HG02938 (cell line): Measurements from ENCODE around the gene WASHC3.
A peak's percentile ranks its signal among the peaks of the same experiment; 100 is the strongest.
"Not testable (repeated sequence)": the region's sequence is repeated elsewhere in the genome, so short reads cannot be mapped to it uniquely, and the experiment has no call there.

Source experiments
- ATAC-seq: cut with Tn5 transposase; IDR thresholded peaks from one replicate; pipeline ENCODE4 v1.9.1; 2021; ENCODE audit warnings: mild to moderate bottlenecking, moderate library complexity; ENCODE audit not compliant: unreplicated experiment

WASHC3 gene, protein sequence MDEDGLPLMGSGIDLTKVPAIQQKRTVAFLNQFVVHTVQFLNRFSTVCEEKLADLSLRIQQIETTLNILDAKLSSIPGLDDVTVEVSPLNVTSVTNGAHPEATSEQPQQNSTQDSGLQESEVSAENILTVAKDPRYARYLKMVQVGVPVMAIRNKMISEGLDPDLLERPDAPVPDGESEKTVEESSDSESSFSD

DNA sequence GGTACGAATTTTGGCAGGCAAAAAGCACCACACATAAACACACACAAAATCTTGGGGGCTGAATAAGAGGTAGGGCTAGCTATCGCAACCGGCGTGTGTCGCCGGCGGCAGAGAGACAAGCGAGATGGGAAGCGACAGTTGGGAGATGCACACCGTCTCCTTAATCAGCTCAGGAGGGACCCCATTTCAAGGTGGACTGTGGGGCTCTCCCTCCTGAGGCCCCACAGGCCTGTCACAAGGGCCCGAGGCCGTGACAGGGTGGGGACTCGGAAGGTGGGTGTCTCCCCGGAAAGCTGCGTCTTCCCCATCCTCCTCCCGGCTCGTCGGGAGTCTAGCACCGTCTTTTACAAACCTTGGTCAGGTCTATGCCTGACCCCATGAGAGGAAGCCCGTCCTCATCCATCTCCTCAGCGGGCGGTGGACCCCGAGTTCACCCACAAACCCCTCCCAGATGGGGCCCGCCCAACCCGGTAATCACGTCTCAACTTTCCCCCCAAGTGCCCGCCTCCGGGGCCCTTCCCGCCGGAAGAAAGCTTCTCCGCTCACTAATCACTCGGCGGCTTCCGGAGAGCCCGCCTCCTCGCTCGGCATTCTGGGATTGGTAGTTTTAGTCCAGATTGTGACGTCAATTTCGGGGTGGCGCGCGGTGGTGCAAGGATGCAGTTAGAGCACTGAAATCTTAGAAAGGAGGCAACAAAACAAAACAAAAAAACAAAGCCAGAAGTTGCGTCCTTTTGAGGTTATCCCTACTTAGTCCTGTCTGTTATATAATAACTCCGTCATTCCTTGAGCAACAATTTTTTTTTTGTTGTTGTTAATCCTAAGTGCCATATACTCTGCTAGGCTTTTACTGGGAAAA is at the start of gene WASHC3:
WASHC3 (minus strand) TSS at position 432 of the 859 bp plus-strand sequence; CDS start at position 403, 29 bp downstream.
- ATAC-seq, result peak; percentile 89

DNA sequence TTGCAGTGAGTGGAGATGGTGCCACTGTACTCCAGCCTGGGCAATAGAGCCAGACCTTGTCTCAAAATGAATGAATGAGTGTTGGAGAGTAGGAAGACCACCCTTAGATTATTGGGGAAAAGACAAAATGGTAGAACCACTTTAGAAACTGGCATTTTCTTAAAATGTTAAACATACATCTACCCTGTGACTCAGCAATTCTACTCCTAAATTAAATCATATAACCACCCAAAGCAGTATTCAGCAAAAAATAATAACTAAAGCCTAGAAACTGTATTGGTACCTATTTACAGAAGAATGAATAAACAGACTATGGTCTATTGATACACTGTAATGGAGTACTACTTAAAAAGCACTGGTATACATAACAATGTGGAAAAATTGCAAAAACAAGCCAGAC is 49.0 kb upstream of the WASHC3 start:
- no peak for ATAC-seq

DNA sequence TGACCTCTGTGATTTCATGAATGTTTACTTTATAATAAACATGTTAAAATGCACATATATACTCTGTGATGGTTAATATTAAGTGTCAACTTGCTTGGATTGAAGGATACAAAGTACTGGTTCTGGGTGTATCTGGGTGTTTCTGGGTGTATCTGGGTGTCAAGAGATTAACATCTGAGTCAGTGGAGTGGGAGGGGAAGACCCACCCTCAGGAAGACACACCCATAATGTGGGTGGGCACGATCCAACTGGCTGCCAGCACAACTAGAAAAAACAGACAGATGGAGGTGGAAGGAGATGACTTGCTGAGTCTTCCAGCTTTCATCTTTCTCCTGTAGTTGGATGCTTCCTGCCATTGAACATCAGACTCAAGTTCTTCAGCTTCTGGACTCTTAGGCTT is 46.2 kb upstream of the WASHC3 start:
- ATAC-seq, result no peak

DNA sequence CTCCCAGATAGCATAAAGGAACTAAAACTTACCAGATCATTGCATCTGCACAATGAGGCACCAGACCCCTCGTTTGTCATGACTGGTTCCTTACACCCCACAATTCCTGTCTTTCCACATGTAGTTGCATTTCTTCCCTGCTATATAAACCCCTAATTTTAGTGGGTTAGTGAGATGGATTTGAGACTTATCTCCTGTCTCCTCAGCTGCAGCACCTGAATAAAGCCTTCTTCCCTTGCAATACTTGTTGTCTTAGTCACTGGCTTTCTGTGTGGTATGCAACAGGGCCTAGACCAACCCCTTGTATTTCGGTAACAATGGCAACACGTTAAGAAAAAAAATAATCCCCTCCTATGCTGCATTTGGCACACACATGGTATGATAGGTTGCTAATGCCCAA is 45.1 kb upstream of the WASHC3 start:
- no peak for ATAC-seq

DNA sequence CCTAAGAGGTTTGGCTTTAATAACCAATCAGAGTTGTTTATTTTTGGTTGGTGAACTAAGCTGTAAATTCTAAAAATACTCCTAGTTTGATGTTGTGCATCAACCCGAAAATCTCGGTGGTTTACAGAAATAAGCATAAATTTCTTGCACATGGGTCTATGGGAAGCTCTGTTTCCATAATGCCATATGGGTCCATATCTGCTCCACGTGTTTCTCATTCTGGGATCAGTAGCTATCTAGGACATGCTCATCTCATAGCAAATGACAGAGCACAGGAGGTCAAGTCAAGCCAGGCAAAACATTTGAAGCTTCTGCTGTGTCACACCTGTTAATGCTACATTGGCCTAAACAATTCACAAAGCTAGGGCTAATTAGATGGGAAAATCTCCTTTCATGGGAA is 35.1 kb upstream of the WASHC3 start:
- no peak for ATAC-seq

DNA sequence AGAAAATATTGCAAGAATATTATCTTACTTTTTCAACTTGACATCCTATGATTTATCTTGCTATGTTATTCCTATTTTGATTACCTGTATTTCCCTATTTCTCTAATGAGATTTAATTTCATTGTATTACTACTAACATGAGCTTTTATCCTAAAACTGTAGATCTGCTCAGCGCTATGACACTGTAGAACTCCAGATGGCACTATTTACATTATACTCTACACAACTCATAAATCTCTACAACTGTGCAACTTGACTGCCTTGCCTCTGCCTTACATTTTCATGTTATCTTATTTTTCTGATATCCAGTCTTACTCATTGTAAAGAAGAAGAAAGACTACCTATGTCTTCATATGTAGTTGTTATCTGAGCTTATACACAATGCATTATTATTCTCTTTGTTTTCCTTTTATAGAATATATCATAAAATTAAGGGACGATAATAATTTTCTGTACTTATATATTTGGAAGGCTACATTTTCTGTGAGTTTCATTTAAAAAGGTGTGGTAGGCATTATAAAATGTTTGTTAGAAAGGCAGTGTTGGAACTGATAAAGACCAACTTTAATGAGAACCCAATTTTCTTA is 34.0 kb upstream of the WASHC3 start:
- no peak for ATAC-seq

DNA sequence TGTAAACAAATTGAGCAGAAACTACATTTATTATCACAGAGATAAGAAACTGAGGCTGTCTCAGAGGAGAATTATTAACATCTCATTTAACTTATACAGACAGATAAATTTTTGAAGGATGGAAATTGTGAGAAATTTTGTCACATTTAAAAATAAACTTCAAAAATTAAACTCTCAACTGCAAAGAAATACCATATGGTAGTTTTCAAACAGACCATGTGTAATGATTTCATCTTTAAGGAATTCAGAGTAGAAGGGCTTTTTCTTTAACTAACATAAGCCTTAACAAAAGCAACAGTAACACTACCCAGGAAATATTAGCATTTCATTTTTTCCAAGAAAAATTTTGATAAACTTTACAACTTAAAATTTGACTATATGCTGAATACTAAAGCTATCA is 31.5 kb upstream of the WASHC3 start:
- ATAC-seq, result no peak

DNA sequence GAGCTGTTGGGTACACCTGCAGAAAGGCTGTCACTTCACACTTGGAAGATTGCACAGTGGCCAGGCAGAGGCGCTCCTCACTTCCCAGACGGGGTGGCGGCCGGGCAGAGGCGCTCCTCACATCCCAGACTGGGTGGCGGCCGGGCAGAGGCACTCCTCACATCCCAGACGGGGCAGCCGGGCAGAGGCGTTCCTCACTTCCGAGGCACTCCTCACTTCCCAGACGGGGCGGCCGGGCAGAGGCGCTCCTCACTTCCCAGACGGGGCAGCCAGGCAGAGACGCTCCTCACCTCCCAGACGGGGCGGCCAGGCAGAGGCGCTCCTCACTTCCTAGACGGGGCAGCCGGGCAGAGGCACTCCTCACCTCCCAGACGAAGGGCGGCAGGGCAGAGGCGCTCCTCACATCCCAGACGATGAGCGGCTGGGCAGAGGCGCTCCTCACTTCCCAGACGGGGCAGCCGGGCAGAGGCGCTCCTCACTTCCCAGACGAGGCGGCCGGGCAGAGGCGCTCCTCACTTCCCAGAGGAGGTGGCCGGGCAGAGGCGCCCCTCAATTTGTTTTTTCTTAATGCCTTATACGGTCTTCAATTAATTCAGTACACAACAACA is 27.5 kb upstream of the WASHC3 start:
- ATAC-seq, result not testable (repeated sequence)

DNA sequence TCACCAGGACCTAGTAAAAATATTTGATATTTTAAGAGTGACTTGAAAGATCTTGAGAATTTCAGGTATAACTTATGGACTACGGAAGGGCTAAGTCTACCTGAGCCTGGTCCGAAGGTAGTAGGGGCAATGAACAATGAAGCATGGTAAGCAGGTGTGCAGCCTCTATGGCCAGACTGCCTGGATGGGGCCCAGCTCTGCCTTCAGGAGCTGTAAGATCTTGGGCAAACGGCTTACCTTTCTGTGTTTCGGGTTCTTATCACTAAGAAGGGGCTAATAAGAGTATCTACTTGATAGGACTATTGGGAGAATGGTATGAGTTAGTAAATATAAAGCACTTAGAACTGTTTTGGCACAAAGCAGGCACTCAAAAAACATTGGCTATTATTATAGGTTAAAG is 19.1 kb upstream of the WASHC3 start:
- no peak for ATAC-seq

DNA sequence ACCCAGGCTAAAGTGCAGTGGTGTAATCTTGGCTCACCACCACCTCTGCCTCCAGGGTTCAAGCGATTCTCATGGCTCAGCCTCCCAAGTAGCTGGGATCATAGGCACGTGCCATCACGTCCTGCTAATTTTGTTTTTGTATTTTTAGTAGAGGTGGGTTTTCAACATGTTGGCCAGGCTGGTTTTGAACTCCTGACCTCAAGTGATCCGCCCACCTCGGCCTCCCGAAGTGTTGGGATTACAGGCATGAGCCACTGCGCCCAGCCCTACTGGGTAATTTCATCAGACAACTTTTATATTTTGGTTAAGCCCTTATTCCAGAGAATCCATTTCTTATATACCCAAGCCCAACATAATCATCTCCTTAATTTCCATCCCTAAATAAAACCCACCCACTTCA is 10.3 kb upstream of the WASHC3 start:
- not testable (repeated sequence) for ATAC-seq

DNA sequence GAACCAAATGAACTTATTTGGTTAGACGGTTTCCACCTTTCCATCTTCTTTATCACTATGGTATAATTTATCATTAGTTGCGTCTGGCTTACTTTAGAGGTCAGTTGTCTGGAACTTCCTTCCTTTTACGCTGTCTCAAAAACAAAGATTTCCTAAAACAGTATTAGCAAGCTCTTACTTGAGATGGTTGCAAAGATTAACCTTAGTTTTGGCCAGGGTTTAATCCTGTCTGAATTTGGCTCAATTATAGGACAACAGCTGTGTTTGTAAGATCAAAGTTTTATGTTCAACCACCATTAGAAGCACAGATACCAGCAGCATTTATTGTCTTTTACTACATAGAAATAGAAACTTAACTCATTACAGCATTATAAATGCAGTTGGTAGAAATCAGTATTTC is 7.9 kb upstream of the WASHC3 start:
- no peak for ATAC-seq

DNA sequence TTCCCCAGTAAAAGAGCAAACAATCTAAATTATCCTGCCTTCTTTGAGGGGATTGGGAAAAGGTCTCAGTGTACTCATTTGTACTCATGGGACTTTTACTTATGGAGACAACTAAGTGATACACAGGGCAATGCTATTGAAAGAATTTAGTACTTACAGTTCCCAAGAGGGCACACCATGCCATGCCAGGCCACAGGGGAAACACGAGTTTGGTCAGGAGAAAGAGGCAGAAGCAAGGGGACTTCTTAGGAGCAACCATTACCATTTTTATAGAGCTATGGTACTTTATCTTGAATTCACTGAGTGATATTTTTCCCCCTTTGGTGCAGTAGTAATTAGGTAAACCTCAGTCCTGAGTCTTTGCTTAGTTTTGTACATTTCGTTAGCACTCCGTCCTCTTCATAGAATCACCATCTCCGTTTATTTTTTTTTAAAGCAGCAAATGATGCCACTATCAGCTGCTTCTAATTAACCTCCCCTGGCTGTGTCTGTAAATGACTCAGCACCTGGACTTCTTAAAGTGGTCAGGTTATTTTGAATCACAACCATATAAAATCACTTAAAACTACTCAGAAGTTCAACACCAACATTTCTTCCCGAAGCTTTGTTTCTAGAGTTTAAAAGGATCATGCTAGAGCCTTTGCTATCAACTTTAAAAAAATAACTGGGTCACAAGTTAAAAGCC is 5.9 kb upstream of the WASHC3 start:
- ATAC-seq, result no peak

DNA sequence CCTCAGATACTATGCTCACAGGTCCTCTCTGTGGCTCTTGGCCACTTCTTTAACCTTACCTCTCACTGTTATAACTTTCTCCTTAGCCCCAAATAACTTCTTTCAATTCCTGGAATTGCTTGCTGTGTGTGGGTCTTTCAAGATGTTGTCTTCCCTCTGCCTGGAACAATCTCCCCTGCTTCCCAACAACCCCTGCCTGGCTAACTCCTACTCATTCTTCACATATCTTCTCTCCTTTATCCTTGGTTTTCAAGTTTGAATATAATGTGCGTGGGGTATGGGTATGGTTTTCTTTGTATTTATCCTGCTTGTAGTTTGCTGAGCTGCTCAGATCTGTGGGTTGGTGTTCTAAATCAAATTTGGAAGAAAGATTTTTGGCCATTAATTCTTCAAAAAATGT is 2.7 kb upstream of the WASHC3 start:
- no peak for ATAC-seq

DNA sequence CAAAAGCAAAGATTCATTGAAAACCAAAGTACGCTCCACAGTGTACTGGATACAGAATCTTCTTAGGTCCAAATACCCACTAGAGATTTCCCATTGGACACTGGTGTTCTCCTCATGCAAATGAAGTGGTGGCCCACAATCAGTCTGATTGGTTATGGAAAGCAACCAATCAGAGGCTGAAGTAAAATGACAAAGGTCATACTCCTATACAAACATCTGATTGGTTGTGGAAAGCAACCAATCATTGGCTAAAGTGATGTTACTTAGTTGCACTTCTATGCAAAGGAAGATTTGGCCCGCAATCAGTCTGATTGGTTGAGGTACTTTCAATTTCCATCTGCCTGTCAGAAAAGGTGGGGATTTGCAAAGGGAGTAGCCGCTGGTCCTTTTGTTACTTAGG is 1.3 kb upstream of the WASHC3 start:
- no peak for ATAC-seq

DNA sequence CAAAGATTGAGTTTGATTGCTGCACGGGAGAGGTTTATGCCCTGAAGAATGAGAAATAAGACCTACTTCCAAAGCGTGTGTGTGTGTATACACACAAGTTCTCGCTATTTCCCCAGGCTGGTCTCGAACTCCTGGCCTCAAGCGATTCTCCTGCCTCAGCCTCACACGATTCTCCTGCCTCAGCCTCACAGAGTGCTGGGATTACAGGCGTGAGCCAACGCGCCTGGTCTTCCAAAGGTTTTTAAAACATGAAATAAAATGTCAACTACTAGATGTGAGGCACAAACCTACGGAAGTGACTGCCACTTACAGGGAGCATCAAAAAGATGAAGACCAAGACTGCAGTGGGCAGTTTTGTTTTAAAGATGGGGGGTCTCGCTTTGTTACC is 622 bp upstream of the WASHC3 start:
- ATAC-seq, result no peak

DNA sequence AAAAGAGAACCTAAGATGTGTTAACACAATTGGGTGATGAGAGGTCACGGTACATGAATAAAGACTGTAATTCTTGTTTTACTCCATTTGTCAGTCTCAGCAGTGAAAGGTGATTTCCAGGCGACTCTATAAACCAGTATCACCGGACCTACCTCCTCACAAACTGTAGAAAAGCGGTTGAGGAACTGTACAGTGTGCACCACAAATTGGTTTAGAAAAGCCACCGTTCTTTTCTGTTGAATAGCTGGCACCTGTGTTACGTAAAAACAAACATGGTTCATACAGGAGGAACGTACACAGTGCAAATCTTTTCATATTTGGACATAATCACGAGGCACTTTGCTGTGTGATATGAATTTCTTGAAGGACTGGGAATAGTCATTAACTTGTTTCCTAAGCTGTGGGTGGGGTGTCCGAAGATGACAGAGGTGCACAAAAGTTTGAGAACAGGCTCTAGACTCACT is 663 bp downstream of the WASHC3 start:
- peak; percentile 38 for ATAC-seq

DNA sequence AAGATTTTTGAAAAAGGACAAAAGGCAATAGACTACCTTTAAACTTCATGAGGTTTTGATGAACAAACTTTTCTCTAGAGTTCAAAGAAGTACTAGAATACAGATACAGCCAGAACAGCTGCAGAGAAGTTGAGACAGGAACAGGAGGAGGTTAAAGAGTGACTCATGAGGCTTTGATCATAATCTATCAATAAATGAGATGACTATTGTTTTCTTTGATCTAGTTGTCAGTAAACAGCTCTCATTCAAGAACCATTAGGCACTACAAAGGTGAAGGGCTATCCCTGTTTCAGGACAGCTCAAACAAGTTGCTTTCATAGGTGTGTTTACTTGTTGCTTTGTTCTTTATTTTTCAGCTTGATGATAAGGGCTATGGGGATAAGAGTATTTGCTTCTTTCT is 2.4 kb downstream of the WASHC3 start:
- ATAC-seq, result no peak

DNA sequence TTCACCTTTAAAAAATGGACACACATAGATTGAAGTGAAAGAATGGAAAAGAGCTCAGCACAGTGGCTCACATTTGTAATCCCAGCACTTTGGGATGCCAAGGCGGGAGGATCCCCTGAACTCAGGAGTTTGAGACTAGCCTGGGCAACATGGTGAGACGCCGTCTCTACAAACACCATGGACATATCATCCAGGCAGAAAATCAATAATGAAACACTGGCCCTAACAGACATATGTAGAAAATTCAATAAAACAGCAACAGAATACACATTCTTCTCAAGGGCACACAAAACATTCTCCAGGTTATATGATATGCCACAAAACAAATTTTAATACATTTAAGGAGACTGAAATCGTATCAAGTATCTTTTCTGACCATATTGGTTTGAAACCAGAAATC is 7.4 kb downstream of the WASHC3 start:
- no peak for ATAC-seq

DNA sequence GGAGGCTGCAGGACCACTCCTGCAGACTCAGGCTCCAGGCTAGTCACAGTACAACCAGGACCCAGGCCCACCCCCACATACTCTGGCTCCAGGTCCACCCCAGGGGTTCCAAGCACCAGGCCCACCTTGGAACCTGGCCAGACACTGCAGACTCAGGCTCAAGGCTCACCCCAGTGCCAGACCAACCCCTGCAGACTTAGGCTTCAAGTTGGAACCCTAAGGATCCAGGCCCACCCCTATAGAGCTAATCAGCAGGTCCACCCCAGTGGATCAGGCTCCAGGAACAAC is 8.8 kb downstream of the WASHC3 start:
- no peak for ATAC-seq

DNA sequence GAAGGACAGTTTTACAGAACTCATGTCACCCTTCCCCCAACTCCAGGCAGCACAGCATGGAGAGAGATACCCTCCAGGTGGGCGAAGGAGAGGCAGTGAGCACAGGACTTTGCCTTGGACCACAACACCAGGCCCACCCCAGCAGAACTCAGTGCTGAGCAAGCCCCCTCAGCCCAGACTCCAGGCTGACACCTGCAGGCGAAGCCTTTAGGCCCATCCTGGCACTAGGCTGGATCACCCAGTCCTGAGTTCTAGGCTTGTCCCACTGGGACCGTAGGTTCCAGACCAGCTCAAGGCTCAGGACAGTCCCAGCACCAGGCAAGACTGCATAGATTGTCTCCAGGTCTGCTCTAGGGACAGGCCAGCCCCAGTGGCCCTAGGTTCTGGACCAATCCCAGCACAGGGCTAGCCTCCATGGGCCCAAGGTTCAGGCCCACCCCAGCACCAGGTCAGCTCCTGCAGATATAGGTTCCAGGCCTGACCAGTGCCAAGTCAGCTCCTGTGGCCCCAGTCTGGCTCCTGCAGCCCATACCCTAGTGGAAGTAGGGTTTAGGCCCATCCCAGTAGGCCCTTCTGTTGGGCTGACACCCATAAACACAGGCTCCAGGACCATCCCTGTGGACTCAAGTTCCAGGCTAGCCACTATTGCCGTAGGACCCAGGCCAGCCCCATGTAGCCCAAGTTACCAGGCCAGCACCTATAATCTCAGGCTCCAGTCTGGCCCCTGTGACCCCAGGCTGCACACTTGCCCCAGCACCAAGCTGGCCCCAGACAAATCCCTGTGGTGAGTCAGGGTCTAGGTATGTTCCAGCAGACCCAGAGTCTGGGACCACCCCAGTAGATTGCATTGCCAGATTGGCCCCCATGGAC is 9.4 kb downstream of the WASHC3 start:
- no peak for ATAC-seq
